Measurements from ENCODE around the gene RSPO4.
A peak's percentile ranks its signal among the peaks of the same experiment; 100 is the strongest.

DNA sequence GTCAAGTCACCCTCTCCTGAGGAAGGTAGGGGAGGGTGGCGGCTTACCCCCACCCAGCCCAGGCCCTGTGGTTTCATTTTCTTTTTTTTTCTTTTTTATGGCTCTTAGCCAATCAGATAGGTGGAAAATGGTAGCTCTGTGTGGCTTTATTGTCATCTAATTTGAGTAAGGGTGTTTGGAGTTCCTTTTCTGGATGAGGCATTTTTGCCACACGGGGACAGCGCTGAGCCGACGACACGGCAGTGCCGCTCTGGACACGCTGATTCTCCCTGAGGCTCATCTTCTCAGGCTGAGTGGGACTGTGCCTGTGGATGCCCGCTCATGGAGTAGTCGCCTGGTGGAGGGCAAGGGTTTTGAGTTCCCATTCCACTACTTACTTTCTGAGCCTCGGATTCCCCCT, 48.4 kb downstream of the RSPO4 start:
- TF ChIP-seq, protein P1, sequence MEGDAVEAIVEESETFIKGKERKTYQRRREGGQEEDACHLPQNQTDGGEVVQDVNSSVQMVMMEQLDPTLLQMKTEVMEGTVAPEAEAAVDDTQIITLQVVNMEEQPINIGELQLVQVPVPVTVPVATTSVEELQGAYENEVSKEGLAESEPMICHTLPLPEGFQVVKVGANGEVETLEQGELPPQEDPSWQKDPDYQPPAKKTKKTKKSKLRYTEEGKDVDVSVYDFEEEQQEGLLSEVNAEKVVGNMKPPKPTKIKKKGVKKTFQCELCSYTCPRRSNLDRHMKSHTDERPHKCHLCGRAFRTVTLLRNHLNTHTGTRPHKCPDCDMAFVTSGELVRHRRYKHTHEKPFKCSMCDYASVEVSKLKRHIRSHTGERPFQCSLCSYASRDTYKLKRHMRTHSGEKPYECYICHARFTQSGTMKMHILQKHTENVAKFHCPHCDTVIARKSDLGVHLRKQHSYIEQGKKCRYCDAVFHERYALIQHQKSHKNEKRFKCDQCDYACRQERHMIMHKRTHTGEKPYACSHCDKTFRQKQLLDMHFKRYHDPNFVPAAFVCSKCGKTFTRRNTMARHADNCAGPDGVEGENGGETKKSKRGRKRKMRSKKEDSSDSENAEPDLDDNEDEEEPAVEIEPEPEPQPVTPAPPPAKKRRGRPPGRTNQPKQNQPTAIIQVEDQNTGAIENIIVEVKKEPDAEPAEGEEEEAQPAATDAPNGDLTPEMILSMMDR (IDR thresholded peaks at IDR 0.05) = peak; percentile 62
- TF ChIP-seq ZFX (IDR thresholded peaks at IDR 0.05; ENCODE audit: borderline replicate concordance) = no peak

All from 22Rv1 (cell line).